HG03025 (cell line): ENCODE data around the gene RAB37.

Experiments used
- ATAC-seq: cut with Tn5 transposase; IDR thresholded peaks from one replicate; pipeline ENCODE4 v1.9.1; 2021; ENCODE audit warnings: mild to moderate bottlenecking, moderate library complexity; ENCODE audit not compliant: unreplicated experiment, low FRiP score

RAB37 gene

GRCh38 chr17:74776990-74777389 lies 39.9 kb downstream of the RAB37 start:
- no peak for ATAC-seq

GRCh38 chr17:74777901-74778515 lies 41.0 kb downstream of the RAB37 start:
- ATAC-seq, result no peak

- ATAC-seq, result no peak
These were observed 41.9 kb downstream of the RAB37 start for GRCh38 chr17:74778960-74779359.

GRCh38 chr17:74779501-74779900 lies 42.4 kb downstream of the RAB37 start:
- no peak for ATAC-seq

- ATAC-seq, result peak; percentile 36
These were observed 42.9 kb downstream of the RAB37 start for GRCh38 chr17:74779948-74780400.

GRCh38 chr17:74780443-74781238 lies 43.6 kb downstream of the RAB37 start:
- ATAC-seq, result no peak

GRCh38 chr17:74782571-74782970 lies 45.5 kb downstream of the RAB37 start:
- no peak for ATAC-seq

- no peak for ATAC-seq
These were observed 47.2 kb downstream of the RAB37 start for GRCh38 chr17:74784125-74784810.

- no peak for ATAC-seq
These were observed 48.3 kb downstream of the RAB37 start for GRCh38 chr17:74785096-74785980.

GRCh38 chr17:74785981-74786360 lies 48.9 kb downstream of the RAB37 start:
- no peak for ATAC-seq

GRCh38 chr17:74786431-74787055 lies 49.5 kb downstream of the RAB37 start:
- no peak for ATAC-seq

GRCh38 chr17:74790161-74791058 lies 53.4 kb downstream of the RAB37 start:
- ATAC-seq, result no peak

- no peak for ATAC-seq
These were observed 55.6 kb downstream of the RAB37 start for GRCh38 chr17:74792586-74793105.

GRCh38 chr17:74795327-74796020 lies 58.4 kb downstream of the RAB37 start:
- no peak for ATAC-seq

GRCh38 chr17:74796211-74796610 lies 59.2 kb downstream of the RAB37 start:
- ATAC-seq, result no peak

GRCh38 chr17:74796866-74797265 lies 59.8 kb downstream of the RAB37 start:
- no peak for ATAC-seq
